ENCODE data around the gene GADD45G.

GADD45G gene

DNA sequence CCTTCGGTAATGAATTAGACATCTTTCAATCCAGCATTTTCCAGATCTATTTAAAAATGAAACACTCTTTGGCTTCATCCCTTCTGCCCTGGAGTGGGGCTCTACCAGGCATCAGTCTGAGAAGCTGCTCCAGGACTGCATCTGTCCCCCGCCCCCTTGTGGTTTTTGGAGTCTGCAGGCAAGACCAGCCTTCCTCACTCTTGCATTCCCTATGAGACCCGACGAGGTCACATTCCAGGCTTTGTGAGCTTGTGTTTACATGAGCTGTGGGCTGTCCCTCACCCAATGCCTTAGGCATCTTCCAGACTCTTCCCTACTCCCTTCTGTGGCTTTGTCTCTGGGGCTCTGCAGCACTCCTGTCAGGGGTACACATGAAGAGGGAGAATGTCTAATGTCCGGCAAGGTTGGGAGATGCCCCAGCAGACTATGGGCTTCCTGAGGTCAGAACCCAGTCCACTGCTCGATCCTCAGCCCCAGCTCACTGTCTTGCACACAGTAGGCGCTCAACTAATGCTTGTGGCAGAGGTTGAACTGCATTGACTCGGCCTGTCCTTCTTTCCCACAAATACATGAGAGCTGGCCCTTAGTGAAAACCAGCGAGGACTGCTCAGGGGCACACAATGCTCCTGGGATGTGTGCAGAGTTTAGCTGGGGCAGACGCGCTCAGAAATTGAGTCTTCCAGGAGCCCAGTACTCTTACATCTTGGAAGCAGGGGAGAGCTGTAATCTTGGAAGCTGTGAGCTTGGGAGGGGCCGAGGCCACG is 11.7 kb upstream of the GADD45G start:
- DNase-seq (ENCODE audit: low spot score) (peak; percentile 76), FAIRE-seq (no peak)

DNA sequence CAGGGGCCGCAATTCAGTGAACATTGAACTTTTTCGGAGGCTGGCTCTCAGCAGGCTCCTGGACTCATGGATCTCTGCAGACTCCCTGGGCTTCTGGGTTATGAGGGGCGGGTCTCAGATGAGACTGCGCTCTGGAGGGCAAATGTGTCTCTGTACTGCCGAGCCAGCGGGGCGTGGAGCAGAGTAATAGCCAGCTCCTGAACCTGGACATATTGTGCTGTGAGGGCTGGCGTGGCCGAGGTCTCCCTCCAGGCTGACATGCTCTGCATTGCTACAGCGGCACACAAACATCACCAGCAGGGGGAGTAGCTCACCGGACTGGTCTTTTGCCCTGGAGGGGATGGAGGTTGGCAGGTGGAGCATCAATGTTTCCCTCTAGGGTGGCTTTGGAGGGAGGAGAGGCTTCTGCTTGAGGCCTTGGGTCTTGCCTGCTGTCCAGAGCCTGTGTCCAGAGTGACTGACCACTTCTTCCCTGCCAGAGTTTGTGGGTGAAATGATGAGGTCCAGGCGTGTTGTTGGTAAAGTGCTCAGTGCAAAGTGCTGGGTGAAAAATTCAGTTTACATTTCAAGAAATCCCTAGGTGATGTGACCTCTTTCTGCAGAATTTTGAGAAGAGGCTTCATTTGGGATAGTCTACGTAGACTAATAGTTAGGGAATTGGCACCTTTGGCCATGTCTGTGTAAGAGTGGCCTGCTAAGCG is 10.9 kb upstream of the GADD45G start:
- peak; percentile 67 for DNase-seq (ENCODE audit: low spot score)
- FAIRE-seq = peak; percentile 89

DNA sequence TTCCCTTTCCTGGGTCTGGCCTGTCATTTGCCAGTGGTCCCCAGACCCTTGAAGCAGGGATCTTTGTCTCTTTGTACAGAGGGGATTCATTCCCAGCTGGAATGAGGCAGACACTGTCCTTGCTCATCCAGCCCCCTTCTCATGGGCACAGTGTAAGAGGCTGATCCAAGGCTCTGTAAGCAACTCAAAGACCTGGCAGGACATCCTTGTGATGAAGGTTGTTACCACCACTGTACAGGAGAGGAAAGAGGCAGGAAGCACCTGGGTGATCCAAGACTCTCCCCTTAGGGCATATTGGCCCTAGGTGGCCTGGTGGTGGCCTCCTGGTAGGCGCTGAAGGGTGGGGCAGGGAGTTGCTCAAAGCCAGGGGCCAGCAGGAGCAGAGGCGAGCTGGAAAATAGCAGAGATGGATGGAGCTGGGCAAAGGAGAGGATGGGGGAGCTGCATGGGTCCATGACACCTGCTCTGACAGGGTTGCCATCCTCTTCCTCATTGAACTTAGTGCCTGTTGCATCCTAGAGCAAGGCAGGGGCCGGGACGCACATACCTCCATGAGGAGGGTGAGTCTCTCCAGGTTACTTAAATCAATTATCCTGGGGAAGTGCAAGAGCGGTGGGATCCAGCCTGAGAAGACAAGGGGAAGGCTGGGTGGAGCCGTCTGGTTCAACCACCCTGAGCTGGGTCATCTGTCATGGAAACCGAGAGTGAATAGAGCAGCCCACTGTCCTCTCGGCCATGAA is 9.8 kb upstream of the GADD45G start:
- FAIRE-seq = no peak
- no peak for DNase-seq (ENCODE audit: low spot score)

DNA sequence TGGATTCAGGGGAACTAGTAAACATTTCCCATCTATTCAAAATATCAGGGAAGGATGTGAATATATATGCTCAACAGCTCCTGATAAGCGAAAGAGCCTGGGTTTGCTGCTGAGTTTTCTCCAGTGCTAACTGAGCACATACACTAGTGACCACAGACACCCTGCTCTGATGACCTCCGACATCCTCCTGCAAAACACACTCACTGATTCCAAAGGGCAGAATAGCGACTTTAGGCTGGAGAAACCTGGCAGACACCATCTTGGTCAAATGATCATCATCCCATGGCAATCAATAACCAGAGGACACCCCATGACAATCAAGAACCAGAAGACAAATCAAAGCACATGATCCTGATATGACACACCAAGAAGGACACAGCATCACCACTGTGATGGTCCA is 9.2 kb upstream of the GADD45G start:
- no peak for DNase-seq (ENCODE audit: low spot score)
- no peak for FAIRE-seq

DNA sequence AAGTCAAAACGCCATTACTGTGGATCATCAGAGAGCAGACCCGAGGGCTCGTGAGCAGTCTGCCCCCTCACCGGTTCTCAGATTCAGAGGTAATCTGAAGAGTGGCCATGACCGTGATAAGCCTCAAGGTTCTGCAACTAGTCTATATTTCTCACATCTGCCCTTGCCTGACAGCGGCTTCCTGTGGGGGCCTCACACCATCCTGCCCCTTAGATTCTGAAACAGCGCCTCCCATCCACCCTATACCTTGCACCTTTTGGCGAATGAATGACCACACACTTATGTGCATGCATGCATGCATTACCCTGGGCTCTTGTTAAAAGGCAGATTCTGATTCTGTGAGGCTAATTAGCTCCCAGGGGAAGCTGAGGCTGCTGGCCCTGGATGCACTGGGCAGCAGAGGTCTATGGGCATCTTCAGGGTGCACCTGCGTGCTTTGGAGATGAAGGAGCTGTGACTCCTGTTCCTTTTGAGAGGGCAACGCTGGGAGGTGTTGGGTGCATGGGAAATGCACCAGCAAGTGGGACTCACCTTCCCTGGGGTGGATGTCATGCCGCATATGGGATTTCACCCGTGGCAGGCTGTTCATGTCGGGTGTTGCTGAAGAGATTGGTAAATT is 7.8 kb upstream of the GADD45G start:
- FAIRE-seq (no peak), DNase-seq (ENCODE audit: low spot score) (no peak)

DNA sequence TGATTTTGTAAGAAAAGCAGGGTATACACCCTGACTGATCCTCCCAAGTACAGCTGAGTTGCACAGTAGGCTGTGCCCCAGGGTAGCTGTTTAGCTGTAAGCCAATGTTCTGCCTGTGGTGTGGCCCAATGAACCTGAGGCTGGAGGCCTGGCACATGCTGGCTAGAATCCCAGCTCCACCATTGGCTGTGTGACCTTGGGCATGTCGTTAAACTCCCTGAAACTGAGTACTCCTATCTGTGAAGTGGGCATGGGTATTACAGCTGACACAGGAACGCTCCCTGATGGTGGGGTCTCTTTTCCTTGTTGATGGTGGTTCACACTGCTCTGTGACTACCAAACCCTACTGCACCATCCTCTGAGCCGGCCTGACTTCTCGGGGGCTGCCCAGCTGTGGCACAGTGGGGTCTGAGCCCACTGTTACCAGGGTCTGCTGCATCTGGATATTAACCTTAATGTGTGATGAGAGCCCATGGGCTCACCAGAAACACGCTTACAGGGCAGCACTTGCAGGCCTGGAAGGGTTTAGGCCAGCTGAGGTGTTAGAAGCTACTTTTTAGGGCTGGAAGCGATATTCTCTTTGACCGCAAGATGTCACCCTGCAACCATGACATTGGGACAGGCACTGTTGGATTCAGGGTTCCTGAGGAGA is 7.0 kb upstream of the GADD45G start:
- FAIRE-seq = no peak
- DNase-seq (ENCODE audit: low spot score) = peak; percentile 57

DNA sequence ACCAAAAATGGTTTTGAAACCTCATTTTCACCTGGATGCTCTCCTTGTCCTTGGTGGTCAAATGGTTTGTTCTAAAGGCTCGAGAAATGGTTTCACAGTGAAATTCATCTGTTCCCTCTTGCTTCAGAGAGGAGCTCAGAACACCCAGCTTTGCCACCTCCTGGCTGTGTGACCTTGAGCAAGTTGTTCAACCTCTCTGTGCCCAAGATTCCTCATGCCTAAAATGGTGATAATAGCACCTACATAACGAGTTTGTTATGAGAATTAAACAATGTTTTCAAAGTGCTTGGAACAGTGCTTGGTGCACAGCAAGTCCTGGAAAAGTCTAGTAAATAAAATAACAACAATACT is 6.5 kb upstream of the GADD45G start:
- no peak for FAIRE-seq
- no peak for DNase-seq (ENCODE audit: low spot score)

DNA sequence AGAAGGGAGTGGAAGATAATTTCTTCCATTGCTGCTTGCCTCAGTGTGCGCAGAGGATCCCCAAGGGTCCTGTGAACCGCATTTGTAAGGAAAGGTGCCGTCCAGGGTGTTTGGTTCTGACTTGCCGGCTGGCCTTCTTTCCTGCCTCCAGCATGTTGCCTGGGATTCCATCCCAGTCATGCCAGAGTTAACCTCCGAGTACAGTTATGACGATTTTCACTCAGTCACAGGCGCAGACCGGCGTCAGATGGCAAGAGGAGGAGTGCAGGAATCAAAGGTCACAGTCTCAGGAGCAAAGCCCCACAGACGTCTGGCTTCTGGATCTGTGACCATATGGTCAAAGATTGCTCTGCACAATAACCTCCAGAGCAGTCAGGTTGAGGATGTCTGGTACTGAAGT is 5.9 kb upstream of the GADD45G start:
- DNase-seq (ENCODE audit: low spot score) (no peak), FAIRE-seq (no peak)

DNA sequence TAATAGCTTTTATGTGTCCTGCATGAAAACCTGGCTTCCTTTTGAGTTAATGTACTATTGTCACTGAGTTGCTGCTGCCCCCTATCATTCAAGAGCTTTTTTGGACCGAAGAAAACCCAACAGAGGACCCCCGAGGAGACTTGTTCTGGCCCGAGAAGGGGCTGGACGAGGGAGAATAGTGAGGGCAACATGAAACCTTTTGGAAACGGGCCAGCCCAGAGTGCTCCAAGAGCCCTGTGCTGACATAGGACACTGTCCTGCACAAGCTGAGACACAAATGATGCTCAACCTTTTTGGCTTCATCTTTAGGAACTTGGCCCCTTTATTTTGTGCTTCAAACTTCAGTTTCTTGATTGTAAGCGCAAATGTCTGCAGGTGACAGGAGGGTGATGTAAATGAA is 4.0 kb upstream of the GADD45G start:
- DNase-seq (ENCODE audit: low spot score) (no peak), FAIRE-seq (no peak)

DNA sequence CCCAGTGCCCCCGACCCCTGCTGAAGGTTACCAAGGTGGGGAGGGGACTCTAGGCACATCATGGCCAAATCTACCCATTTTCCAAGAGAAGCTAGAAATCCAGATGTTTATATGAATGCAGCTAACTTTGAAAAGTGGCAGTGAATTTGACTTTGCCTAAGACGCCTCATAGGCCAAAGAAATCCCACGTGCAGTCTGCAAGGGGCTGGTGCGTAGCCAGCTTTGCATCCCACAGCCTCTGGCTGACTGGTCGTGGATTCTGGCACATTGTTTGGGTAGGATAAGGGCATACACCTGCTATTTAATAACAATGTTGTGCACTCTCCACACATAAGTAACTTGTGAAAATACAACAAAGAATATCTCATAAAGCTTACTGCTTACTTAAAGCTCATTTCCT is 3.5 kb upstream of the GADD45G start:
- DNase-seq (ENCODE audit: low spot score) (no peak), FAIRE-seq (no peak)

DNA sequence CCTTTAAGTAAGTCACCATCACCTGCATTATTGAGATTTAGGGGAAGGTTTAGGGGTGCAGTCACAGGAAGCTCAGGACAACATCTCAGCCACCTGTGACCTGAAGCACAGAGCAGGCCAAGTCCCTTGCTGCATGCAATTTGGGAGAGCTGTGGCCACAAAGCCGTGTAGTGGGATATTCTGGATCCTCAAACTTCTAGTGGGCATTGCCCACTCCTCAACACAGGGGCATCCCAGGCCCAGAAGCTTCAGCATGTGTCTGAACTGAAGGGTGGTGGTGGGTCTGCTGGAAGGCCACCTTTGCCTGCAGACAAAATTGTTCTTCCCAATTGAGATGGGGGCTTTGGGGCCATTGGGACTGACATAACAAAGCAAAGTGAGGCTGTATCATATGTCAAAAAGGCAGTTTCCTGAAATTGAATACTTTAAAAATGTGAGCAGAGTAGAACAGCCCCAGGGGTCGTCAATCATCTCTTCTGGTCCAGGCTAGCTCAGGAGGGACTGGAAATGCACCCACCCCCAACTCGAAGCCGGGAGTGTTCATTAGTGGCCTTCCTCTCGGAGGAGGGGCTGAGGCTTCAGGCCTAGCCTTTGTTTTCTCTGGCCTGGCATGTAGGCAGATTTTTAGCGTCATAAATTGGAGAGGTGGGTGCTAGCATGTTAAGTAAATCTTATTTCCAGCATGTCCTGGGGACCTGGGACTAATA is 2.8 kb upstream of the GADD45G start:
- FAIRE-seq = no peak
- DNase-seq (ENCODE audit: low spot score) = no peak

DNA sequence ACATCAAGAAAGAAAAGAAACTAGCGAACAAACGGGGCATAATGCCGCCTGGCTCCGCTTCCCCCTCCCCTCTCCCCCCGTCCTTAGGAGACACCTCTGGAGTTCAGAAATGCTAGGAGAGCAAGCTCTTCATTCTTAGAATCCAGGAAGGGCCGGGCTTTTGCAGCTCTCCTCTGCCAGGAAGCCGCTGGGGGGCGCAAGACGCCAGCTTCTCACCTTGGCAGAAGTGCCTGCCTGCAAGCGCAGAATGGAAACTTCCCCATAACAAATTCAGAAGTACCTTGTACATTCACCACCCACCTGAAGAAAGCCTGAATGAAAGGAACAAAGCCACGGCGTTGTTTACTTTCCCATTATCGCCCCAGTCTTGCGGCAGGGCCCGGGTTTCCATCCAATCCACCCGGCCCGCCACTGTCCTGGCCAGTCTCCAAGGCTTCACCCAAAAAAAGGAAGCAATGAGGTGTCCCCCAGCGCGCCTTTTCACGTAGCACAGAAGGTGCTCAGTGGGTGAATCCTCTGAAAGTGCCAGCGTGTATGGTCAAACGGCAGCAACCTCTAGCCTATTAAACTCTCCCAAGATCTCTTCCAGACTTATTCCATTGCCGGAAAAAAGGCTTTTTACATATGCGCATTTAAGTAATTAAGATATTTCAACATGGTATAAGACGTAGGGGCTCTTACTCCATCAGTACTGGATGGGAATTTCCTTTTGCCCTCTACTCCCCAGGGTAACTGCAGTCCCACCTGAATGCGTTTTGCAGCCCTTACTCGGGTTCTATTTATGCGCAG is 1.6 kb upstream of the GADD45G start:
- FAIRE-seq (no peak), DNase-seq (ENCODE audit: low spot score) (peak; percentile 78)

DNA sequence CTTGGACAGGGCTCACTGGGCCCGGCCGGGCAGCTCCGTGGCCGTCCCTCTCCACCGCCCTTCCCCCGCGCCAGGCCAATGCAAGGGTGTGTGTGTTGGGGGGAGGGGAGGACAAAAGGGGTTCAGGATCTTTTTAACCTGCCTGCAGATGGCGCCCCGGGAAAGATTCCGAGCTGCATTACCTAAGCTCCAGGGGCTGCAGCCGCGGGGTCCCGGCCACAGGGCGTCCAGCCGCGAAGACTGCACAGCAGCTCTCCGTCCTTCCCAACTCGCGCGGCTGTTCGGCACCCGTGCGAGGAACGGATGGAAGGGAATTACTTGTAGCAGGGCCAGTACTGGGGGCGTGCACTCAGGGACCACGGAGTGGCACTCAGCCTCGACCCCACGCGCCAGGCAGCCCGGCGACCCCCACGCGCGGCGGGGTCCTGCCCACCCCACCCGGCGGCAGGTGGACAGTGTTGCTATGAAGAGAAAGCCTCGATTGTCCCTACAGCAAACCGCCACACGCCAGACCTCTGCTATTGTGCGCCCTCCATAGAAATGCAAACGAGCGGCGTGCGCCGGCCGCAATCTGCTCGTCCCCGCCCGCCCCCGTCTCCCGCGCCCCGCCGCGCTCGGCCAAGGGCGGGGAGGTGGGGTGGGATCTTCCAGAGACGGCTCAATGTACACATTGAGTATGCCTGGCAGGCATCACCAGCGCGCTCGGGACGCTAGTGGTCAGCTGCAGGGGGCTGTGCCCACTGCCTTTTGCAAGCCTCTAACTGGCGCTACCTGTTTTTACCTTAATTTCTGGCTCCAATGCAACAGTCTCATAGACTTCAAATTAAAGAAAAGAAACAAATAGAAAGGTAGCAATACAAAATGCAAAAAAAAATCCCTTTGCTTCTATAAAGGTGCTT is 796 bp upstream of the GADD45G start:
- DNase-seq (ENCODE audit: low spot score) = peak; percentile 31
- FAIRE-seq = peak; percentile 23

DNA sequence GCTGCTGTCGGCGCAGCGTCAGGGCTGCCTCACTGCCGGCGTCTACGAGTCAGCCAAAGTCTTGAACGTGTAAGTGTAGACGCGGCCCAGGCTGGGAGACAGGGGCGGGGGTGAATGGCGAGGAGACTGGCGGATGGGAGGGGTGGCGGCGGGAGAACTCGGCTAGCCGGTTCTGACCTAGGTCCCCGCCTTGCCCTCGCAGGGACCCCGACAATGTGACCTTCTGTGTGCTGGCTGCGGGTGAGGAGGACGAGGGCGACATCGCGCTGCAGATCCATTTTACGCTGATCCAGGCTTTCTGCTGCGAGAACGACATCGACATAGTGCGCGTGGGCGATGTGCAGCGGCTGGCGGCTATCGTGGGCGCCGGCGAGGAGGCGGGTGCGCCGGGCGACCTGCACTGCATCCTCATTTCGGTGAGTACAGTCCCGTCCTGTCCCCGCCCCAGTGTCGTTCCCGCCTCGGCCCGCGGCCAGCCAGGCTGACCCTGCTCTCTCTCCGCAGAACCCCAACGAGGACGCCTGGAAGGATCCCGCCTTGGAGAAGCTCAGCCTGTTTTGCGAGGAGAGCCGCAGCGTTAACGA is 745 bp downstream of the GADD45G start:
- DNase-seq (ENCODE audit: low spot score) (no peak), FAIRE-seq (no peak)

DNA sequence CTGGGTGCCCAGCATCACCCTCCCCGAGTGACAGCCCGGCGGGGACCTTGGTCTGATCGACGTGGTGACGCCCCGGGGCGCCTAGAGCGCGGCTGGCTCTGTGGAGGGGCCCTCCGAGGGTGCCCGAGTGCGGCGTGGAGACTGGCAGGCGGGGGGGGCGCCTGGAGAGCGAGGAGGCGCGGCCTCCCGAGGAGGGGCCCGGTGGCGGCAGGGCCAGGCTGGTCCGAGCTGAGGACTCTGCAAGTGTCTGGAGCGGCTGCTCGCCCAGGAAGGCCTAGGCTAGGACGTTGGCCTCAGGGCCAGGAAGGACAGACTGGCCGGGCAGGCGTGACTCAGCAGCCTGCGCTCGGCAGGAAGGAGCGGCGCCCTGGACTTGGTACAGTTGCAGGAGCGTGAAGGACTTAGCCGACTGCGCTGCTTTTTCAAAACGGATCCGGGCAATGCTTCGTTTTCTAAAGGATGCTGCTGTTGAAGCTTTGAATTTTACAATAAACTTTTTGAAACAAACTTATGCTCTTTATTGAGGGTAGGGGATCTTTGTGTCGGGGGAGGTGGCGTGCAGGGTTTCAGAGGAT is 1.3 kb downstream of the GADD45G start:
- FAIRE-seq (no peak), DNase-seq (ENCODE audit: low spot score) (peak; percentile 54)

DNA sequence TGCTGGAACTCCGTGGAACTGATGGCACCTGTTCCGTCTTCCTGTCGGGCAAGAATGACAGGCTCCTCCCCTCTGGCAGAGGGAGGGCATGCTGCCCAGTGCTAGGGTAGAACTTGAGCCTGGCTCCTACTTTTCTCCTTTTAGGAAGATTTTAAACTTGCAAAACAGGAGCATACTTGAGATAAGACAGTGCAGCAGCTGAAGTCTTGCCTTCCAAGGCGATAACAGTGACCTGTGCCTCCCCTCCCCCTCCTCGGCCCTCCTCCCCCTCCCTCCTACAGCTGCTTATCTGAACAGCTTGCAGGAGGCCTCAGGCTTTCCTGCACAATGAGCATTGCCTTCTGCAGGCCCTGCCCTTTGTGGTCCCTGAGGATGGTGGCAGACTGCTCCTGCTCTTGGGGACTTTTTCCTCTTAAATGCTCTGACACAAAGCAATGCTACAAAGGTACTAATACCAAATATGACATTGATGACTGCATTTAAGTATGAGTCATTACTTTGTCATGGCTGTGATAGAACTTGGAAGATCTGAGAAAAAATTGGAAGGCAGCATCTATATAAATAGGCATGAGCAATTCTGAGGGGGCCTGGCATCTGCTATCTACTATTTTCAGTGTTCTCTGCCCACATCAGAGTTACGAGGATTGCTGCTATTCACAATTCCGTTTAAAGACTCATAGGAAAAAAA is 2.0 kb downstream of the GADD45G start:
- DNase-seq (ENCODE audit: low spot score) = peak; percentile 46
- FAIRE-seq = no peak

DNA sequence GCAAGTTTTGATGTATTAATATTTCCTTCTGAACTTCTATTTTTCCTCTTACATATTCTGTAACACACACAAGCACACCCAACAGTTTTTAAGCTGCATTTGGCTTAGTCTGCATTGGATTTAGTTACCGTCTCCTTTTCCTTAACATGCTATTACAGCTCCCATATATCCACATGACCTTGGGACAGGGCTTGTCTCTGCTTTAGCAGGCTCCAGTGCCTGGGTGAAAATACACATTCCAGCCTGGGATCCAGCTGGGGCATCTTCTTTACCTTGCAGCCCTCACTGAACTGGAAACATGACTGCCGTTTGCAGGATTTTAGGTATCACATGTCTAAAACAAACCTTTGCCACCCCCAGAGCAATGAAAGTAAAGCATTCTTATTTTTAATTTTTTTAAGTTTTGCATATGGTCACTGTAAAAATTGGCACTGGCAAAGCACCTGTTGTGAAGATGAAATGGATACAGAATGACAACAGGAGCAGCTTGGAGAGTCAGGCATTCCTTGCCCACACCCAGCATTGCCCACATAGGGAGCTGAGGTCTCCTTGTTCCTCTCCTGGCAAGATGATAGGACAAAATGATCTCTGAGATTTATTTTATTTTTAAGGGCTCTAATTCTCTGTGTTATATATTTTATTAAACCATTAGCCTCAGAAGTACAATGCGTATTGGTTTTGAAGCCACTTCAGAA is 4.0 kb downstream of the GADD45G start:
- DNase-seq (ENCODE audit: low spot score) (no peak), FAIRE-seq (no peak)

Data from urothelium cell line (cell line).